SK-N-SH (cell line): ENCODE data around the gene SPTLC1.

Experiments used
- CTCF ChIP-seq: fragments of 200-600 bp; sonication (generic); IDR thresholded peaks from 2 replicates; pipeline ENCODE4 v1.6.1; 2017; ENCODE audit warnings: antibody characterized with exemption, mild to moderate bottlenecking, moderate library complexity
- EZH2phosphoT487 ChIP-seq: fragments of 200-600 bp; sonication (generic); IDR thresholded peaks from 2 replicates; pipeline ENCODE4 v1.6.1; 2017; ENCODE audit warnings: low read depth, mixed run types, mild to moderate bottlenecking, antibody characterized with exemption, moderate library complexity, borderline replicate concordance
- GABPA ChIP-seq: IDR thresholded peaks from 2 replicates; pipeline ENCODE4 v1.4.0; 2012; ENCODE audit warnings: low read depth, mild to moderate bottlenecking
- SMC3 ChIP-seq: IDR thresholded peaks from 2 replicates; pipeline ENCODE4 v1.6.1; 2012; ENCODE audit warnings: low read depth, low read length, improper control_type of control experiment

- TF ChIP-seq SMC3 (no peak), GABPA (no peak), CTCF (no peak), EZH2phosphoT487 (no peak)
Observed at GRCh38 chr9:92026206-92027002, 88.8 kb downstream of the SPTLC1 start.
